Nephron progenitor cell (in vitro differentiated cells): ENCODE data around the gene ZSWIM5.
A peak's percentile ranks its signal among the peaks of the same experiment; 100 is the strongest.
"Not testable (repeated sequence)": the region's sequence is repeated elsewhere in the genome, so short reads cannot be mapped to it uniquely, and the experiment has no call there.

ENCODE experiments used
- DNase-seq: peaks from one replicate; pipeline ENCODE4 v3.0.0; 2021
- H3K27ac Mint-ChIP-seq: 2 replicates; pipeline ENCODE4 v1.8.0; 2021; ENCODE audit warnings: mild to moderate bottlenecking, moderate library complexity, mixed read lengths
- H3K27me3 Mint-ChIP-seq: 2 replicates; pipeline ENCODE4 v1.8.0; 2021; ENCODE audit warnings: mild to moderate bottlenecking, low read depth, mixed read lengths; ENCODE audit not compliant: poor library complexity
- H3K36me3 Mint-ChIP-seq: 2 replicates; pipeline ENCODE4 v1.8.0; 2021; ENCODE audit warnings: low read depth, mixed read lengths
- H3K4me1 Mint-ChIP-seq: 2 replicates; pipeline ENCODE4 v1.8.0; 2021; ENCODE audit warnings: mixed read lengths
- H3K4me3 Mint-ChIP-seq: 2 replicates; pipeline ENCODE4 v1.8.0; 2021; ENCODE audit warnings: mild to moderate bottlenecking, moderate library complexity, mixed read lengths
- H3K9me3 Mint-ChIP-seq: 2 replicates; pipeline ENCODE4 v1.8.0; 2021; ENCODE audit warnings: mild to moderate bottlenecking, moderate library complexity, mixed read lengths
- TF ChIP-seq, protein P1 (sequence below): fragments of 200-600 bp; sonication (generic); IDR thresholded peaks from 2 replicates; pipeline ENCODE4 v1.5.0; 2021; ENCODE audit warnings: antibody characterized with exemption

The ZSWIM5 gene

DNA sequence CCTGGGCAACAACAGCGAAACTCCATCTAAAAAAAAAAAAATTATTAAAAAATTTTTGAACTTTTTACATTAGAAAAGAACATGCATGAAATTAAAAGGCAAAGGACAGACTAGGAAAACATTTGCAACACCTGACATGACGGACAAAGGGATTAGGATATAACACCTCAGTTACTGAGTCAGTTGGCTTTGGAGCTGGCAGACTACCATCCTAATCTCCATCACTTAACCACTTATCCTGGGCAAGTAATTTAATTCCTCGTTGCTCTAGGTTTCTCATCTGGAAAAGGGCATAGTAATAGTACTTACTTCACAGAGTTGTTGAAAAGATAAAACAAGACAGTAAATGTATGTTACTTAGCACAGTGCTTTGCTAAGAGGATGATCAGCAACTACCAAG, 207.2 kb downstream of the ZSWIM5 start:
- Mint-ChIP-seq H3K36me3 (peaks cover 7% of the 10 kb centered on the region), H3K27ac (no peak overlapping the region), H3K27me3 (peaks cover 3% of the 10 kb centered on the region), H3K4me1 (no peaks in the 10 kb centered on the region), H3K9me3 (no peaks in the 10 kb centered on the region), H3K4me3 (no peak overlapping the region)
- DNase-seq, result no peak
- TF ChIP-seq, protein P1, sequence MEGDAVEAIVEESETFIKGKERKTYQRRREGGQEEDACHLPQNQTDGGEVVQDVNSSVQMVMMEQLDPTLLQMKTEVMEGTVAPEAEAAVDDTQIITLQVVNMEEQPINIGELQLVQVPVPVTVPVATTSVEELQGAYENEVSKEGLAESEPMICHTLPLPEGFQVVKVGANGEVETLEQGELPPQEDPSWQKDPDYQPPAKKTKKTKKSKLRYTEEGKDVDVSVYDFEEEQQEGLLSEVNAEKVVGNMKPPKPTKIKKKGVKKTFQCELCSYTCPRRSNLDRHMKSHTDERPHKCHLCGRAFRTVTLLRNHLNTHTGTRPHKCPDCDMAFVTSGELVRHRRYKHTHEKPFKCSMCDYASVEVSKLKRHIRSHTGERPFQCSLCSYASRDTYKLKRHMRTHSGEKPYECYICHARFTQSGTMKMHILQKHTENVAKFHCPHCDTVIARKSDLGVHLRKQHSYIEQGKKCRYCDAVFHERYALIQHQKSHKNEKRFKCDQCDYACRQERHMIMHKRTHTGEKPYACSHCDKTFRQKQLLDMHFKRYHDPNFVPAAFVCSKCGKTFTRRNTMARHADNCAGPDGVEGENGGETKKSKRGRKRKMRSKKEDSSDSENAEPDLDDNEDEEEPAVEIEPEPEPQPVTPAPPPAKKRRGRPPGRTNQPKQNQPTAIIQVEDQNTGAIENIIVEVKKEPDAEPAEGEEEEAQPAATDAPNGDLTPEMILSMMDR, result no peak

DNA sequence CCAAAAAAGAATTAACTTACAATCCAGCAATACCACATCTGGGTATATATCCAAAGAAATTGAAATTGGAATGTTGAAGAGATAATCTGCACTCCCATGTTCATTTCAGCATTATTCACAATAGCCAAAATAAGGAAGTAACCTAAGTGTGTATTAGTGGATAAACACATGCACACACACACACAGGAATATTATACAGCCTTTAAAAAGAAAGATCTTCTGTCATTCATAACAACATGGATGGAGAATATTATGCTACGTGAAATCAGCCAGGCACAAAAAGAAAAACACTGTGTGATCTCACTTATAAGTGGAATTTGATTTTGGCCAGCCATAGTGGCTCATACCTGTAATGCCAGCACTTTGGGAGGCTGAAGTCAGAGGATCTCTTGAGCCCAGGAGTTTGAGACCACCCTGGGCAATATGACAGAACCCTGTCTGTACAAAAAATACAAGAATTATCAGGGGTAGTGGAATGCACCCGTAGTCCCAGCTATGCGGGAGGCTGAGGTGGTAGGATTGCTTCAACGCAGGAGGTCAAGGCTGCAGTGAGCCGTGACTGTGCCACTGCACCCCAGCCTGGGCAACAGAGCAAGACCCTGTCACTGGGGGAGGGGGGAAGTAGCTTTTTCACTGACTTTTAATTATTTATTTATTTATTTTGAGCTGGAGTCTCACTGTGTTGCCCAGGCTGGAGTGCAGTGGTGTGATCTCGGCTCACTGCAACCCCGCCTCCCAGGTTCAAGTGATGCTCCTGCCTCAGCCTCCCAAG, 210.8 kb downstream of the ZSWIM5 start:
- TF ChIP-seq, protein P1, result no peak
- no peaks in the 10 kb centered on the region for H3K36me3 Mint-ChIP-seq
- peaks cover 5% of the 10 kb centered on the region for H3K4me1 Mint-ChIP-seq
- H3K27ac Mint-ChIP-seq, result no peak overlapping the region
- H3K9me3 Mint-ChIP-seq, result no peaks in the 10 kb centered on the region
- H3K27me3 Mint-ChIP-seq, result peaks cover 8% of the 10 kb centered on the region
- DNase-seq, result no peak
- no peak overlapping the region for H3K4me3 Mint-ChIP-seq

DNA sequence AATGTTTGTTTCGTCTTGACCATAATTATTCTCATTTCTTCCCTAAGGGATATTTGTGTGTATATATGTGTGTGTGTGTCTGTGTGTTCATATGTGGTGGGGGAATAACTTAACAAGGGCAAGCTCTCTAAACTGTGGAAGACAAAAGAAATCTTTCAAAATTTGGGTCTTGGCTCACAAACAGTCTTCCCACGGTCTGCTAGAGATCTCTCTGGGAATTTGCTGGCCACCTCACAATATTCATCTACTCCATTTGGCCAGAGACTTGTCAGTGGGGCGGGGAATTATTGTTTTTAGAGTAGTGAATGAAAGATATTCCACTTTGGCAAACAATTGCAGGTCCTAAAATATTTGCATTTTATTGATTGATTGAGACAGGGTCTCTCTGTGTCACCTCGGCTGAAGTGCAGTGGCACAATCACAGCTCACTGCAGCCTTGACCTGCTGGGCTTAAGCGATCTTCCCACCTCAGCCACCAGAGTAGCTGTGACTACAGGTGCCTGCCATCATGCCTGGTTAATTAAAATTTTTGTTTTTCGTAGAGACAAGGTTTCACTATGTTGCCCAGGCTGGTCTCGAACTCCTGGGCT, 212.0 kb downstream of the ZSWIM5 start:
- H3K27ac Mint-ChIP-seq, result no peak overlapping the region
- no peak overlapping the region for H3K4me3 Mint-ChIP-seq

DNA sequence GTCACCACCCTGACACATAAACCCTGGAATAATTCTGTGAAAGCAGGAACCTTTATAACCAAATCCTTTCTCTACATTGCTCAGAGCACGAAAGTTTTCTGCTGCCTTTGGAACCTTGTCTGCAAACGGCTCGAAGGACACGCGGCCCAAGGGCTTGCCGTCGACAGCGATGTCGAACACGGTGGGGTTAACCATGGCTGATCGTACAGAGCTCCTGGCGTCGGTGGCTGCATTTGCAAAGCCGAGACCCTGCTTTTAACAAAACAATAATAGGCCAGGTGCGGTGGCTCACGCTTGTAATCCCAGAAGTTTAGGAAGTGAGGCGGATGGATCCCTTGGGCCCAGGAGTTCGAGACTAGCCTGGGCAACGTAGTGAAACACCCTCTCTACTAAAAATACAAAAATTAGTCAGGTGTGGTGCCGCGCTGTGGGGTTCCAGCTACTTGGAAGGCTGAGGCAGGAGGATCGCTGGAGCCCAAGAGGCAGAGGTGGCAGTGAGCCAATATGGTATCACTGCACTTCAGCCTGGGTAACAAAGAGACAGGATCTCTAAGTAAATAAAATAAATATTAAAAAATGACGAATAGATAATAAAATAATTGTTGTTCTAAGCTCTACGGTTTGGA, 217.8 kb downstream of the ZSWIM5 start:
- Mint-ChIP-seq H3K4me3 (no peak overlapping the region), H3K9me3 (peaks cover 12% of the 10 kb centered on the region), H3K4me1 (peaks cover 23% of the 10 kb centered on the region), H3K27me3 (peaks cover 14% of the 10 kb centered on the region), H3K27ac (no peak overlapping the region), H3K36me3 (peaks cover 5% of the 10 kb centered on the region)
- no peak for DNase-seq
- TF ChIP-seq, protein P1, result no peak

More for the DNA sequence above, 212.0 kb downstream of the ZSWIM5 start:
- no peak for DNase-seq
- Mint-ChIP-seq H3K4me1 (peaks cover 5% of the 10 kb centered on the region), H3K27me3 (peaks cover 9% of the 10 kb centered on the region), H3K9me3 (no peaks in the 10 kb centered on the region), H3K36me3 (no peaks in the 10 kb centered on the region)
- TF ChIP-seq, protein P1, result no peak

GRCh38 chr1:44985747-44986359, 220.6 kb downstream of the ZSWIM5 start:
- peak overlapping the region; percentile 96 for H3K4me3 Mint-ChIP-seq
- peaks cover 12% of the 10 kb centered on the region for H3K9me3 Mint-ChIP-seq
- peaks cover 7% of the 10 kb centered on the region for H3K36me3 Mint-ChIP-seq
- no peak for DNase-seq
- H3K27ac Mint-ChIP-seq, result peak overlapping the region; percentile 63
- peaks cover 19% of the 10 kb centered on the region for H3K4me1 Mint-ChIP-seq
- peaks cover 9% of the 10 kb centered on the region for H3K27me3 Mint-ChIP-seq
- TF ChIP-seq, protein P1, result no peak

DNA sequence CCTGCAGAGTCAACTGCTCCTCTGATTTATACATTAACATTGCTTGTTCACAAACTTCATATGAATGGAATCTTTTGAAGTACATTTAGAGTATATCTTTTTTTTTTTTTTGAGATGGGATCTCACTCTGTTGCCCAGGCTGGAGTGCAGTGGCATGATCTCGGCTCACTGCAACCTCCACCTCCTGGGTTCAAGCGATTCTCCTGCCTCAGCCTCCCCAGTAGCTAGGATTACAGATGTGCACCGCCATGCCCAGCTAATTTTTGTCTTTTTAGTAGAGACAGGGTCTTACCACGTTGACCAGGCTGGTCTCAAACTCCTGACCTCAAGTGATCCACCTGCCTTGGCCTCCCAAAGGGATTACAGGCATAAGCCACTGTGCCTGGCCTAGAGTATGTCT, 229.0 kb downstream of the ZSWIM5 start:
- H3K27ac Mint-ChIP-seq, DNase-seq, H3K27me3 Mint-ChIP-seq, H3K4me1 Mint-ChIP-seq, H3K4me3 Mint-ChIP-seq: not testable (repeated sequence)
- Mint-ChIP-seq H3K36me3 (peaks cover 57% of the 10 kb centered on the region), H3K9me3 (peaks cover 19% of the 10 kb centered on the region)
